ENCODE data around the gene LRRTM1.

The LRRTM1 gene

GRCh38 chr2:80302314-80303005, 2.1 kb downstream of the LRRTM1 start:
- DNase-seq (ENCODE audit: low spot score) = peak; percentile 20

- no peak for DNase-seq (ENCODE audit: low spot score)
These were observed 2.6 kb downstream of the LRRTM1 start for GRCh38 chr2:80302001-80302313.

GRCh38 chr2:80300954-80301353, 3.6 kb downstream of the LRRTM1 start:
- no peak for DNase-seq (ENCODE audit: low spot score)

GRCh38 chr2:80300346-80300745, 4.2 kb downstream of the LRRTM1 start:
- no peak for DNase-seq (ENCODE audit: low spot score)

GRCh38 chr2:80299661-80300060, 4.9 kb downstream of the LRRTM1 start:
- no peak for DNase-seq (ENCODE audit: low spot score)

GRCh38 chr2:80298954-80299353, 5.6 kb downstream of the LRRTM1 start:
- DNase-seq (ENCODE audit: low spot score) = no peak

- no peak for DNase-seq (ENCODE audit: low spot score)
These were observed 11.5 kb downstream of the LRRTM1 start for GRCh38 chr2:80293039-80293438.

- DNase-seq (ENCODE audit: low spot score) = no peak
These were observed 12.1 kb downstream of the LRRTM1 start for GRCh38 chr2:80292474-80292873.

- DNase-seq (ENCODE audit: low spot score) = no peak
These were observed 12.9 kb downstream of the LRRTM1 start for GRCh38 chr2:80291656-80292055.

- DNase-seq (ENCODE audit: low spot score) = peak; percentile 22
These were observed 16.0 kb downstream of the LRRTM1 start for GRCh38 chr2:80288576-80288975.

GRCh38 chr2:80281049-80281448, 23.5 kb downstream of the LRRTM1 start:
- no peak for DNase-seq (ENCODE audit: low spot score)

GRCh38 chr2:80280598-80280997, 24.0 kb downstream of the LRRTM1 start:
- DNase-seq (ENCODE audit: low spot score) = no peak

GRCh38 chr2:80269806-80270205, 34.7 kb downstream of the LRRTM1 start:
- DNase-seq (ENCODE audit: low spot score) = no peak

- DNase-seq (ENCODE audit: low spot score) = no peak
These were observed 38.3 kb downstream of the LRRTM1 start for GRCh38 chr2:80266231-80266630.

GRCh38 chr2:80259292-80259691, 45.3 kb downstream of the LRRTM1 start:
- no peak for DNase-seq (ENCODE audit: low spot score)

- DNase-seq (ENCODE audit: low spot score) = no peak
These were observed 45.8 kb downstream of the LRRTM1 start for GRCh38 chr2:80258793-80259192.

GRCh38 chr2:80258341-80258740, 46.2 kb downstream of the LRRTM1 start:
- DNase-seq (ENCODE audit: low spot score) = no peak

- no peak for DNase-seq (ENCODE audit: low spot score)
These were observed 47.1 kb downstream of the LRRTM1 start for GRCh38 chr2:80257450-80257849.

GRCh38 chr2:80256782-80257167, 47.8 kb downstream of the LRRTM1 start:
- no peak for DNase-seq (ENCODE audit: low spot score)

- peak; percentile 21 for DNase-seq (ENCODE audit: low spot score)
These were observed 48.4 kb downstream of the LRRTM1 start for GRCh38 chr2:80255918-80256781.

GRCh38 chr2:80252294-80252986, 52.1 kb downstream of the LRRTM1 start:
- DNase-seq (ENCODE audit: low spot score) = no peak
